Measurements from ENCODE around the gene ERRFI1.

ERRFI1 gene

DNA sequence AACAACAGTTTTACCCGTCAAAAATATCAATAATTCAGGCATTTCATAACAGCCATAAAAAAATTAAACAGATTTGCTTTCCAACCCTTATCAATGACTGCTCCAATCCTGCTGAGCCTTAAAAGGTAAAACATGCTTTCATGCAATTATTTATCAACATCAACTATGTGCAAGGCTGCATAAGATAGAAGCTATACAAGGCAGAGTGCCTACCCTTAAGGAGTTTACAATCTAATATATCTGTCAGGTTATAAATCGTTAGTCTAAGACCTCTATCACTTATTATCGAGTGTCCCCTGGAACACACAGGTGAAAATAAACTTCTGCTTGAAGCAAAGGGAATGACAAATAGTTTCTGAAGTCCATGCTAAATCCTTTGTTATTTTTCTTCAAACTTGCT is 1.8 kb downstream of the ERRFI1 start:
- peak overlapping the region; percentile 74 for H3K4me3 ChIP-seq (ENCODE audit: control insufficient read depth, low read depth, low read length)
- no peak for DNase-seq (ENCODE audit: low read depth)
- TF ChIP-seq, protein P1, sequence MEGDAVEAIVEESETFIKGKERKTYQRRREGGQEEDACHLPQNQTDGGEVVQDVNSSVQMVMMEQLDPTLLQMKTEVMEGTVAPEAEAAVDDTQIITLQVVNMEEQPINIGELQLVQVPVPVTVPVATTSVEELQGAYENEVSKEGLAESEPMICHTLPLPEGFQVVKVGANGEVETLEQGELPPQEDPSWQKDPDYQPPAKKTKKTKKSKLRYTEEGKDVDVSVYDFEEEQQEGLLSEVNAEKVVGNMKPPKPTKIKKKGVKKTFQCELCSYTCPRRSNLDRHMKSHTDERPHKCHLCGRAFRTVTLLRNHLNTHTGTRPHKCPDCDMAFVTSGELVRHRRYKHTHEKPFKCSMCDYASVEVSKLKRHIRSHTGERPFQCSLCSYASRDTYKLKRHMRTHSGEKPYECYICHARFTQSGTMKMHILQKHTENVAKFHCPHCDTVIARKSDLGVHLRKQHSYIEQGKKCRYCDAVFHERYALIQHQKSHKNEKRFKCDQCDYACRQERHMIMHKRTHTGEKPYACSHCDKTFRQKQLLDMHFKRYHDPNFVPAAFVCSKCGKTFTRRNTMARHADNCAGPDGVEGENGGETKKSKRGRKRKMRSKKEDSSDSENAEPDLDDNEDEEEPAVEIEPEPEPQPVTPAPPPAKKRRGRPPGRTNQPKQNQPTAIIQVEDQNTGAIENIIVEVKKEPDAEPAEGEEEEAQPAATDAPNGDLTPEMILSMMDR (IDR thresholded peaks at IDR 0.05; ENCODE audit: control insufficient read depth, insufficient read depth, low read depth, low read length, missing control alignments) = no peak

DNA sequence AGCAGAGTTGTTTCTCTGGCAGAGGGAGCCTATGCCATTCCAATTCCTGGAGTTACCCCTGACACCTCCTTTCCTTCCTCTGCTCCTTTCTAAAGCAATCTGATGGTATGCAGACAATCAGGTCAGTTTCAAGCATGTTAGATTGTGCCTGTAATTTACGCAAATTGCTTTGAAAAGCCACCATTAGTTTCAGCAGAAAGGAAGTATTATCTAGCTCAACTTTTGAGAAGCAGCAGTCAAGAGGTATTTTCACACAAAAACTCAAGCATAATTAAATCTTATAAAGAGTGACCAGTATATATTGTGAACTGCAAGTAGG is 2.2 kb downstream of the ERRFI1 start:
- TF ChIP-seq, protein P1 (IDR thresholded peaks at IDR 0.05; ENCODE audit: control insufficient read depth, insufficient read depth, low read depth, low read length, missing control alignments) = no peak
- no peak overlapping the region for H3K4me3 ChIP-seq (ENCODE audit: control insufficient read depth, low read depth, low read length)
- DNase-seq (ENCODE audit: low read depth) = no peak

DNA sequence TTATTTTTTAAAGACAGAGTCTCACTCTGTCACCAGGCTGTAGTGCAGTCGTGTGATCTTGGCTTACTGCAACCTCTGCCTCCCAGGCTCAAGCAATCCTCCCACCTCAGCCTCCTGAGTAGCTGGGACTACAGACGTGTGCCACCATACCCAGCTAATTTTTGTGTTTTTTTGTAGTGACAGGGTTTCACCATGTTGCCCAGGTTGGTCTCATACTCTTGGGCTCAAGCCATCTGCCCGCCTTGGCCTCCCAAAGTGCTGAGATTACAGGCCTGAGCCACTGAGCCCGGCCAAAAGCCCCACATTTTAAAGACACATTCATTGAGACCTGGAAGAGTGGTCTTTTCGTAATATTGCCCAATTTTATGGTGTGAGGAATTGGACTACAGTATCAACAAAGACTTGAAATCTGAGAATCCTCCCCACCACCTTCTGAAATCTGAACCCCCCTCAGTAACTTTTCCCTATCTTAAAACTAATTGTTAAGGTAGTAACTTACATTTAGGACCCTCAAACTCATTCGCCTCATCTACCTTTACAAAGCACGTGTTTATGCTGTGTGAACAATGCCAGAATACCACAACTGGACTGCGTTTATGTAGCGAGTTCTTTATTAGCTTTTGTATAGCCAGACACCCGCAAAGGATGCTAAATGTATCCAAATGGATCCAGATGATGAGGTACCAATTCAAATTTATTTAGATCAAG is 2.7 kb downstream of the ERRFI1 start:
- H3K4me3 ChIP-seq (ENCODE audit: control insufficient read depth, low read depth, low read length) = no peak overlapping the region
- TF ChIP-seq, protein P1 (IDR thresholded peaks at IDR 0.05; ENCODE audit: control insufficient read depth, insufficient read depth, low read depth, low read length, missing control alignments) = no peak
- DNase-seq (ENCODE audit: low read depth) = no peak

DNA sequence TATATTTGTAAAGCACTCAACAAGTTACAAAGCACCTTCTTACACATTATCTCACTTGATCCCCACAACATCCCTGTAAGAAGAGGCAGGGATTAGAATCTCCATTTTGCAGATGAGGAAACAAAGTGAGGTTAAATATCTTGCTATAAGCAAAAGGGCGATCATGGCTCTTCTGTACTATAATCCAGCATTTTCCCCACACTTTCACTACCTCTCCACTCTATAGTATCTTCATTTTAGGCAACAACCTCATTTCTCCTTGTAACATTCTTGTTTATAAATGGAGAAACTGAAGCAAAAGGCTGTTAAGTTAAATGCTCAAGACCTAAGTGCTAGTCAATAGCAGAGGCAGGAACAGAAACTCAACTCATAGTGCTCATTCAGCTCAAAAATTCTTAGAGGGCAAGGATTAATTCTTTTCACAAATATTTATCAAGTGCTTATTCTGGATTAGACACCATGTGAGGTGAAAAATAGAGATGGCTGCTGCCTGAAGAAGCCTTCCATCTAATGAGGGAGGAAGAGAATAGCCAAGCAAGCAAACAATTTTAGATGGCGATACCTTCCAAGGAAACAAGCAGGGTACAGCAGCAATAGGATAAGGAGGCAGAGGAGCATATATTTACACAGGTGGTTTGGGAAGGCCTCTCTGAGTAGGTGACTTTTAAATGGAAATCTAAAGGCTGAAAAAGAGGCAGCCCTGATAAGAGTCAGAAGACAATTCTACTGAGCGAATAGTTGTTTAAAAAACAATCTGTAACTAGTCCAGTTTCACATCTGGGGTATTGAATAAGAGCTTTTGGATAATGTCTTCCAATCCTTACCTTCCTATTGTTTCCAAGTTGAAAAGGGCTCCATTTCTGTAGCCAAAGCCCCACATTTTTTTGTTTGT is 3.5 kb downstream of the ERRFI1 start:
- no peak overlapping the region for H3K4me3 ChIP-seq (ENCODE audit: control insufficient read depth, low read depth, low read length)

DNA sequence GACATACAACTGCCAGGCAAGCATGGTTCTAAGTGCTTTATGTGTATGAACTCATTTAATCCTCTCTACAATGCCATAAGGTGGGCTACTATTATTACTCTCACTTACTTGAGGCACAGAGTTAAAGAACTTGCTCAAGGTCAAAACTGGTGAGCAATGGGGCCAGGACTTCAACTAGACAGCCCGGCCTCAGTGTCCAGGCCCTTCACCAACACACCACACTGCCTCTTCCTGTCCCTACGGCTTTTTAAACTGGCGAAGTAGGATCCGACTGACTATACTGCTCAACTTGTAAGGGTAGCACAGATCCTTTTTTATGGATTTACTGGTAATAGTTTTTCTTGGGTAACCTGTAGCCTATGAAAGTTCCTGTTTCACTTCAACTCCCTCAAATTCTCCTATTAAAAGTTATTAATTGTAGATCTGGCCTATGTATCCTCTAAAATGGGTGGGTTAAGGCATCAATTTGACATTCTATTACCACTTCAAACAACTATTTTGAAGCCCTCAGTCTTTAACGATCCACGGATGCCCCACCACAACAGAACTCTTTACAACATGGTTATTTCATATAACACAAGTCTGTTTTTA is 4.3 kb downstream of the ERRFI1 start:
- TF ChIP-seq, protein P1 (IDR thresholded peaks at IDR 0.05; ENCODE audit: control insufficient read depth, insufficient read depth, low read depth, low read length, missing control alignments) = no peak
- DNase-seq (ENCODE audit: low read depth) = no peak

More for the DNA sequence above, 3.5 kb downstream of the ERRFI1 start:
- DNase-seq (ENCODE audit: low read depth) = no peak
- TF ChIP-seq, protein P1 (IDR thresholded peaks at IDR 0.05; ENCODE audit: control insufficient read depth, insufficient read depth, low read depth, low read length, missing control alignments) = no peak

DNA sequence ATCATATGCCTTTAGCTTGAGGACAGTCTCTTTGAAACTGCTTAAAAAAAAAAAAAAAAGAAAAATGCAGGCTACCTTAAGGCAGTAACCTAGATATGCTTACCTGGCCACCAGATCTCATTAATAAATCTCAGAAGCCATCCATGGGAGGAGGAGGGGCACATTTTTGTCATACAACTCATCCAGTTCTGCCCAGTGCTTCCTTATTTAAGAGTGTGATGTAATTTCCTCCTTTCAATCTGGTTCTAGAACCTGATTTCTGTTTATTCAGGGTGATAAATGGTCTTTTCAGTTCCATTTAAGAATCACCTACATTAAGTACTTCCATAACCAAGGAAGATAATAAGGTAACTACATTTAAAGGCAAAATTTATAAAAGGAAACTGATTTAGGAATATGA is 6.1 kb downstream of the ERRFI1 start:
- DNase-seq (ENCODE audit: low read depth) = no peak
- no peak overlapping the region for H3K4me3 ChIP-seq (ENCODE audit: control insufficient read depth, low read depth, low read length)
- TF ChIP-seq, protein P1 (IDR thresholded peaks at IDR 0.05; ENCODE audit: control insufficient read depth, insufficient read depth, low read depth, low read length, missing control alignments) = no peak

More for the DNA sequence above, 4.3 kb downstream of the ERRFI1 start:
- no peak overlapping the region for H3K4me3 ChIP-seq (ENCODE audit: control insufficient read depth, low read depth, low read length)
